OCI-LY1 (cell line): ENCODE results near the gene MICAL2.

Experiments used
- EZH2 ChIP-seq: fragments of 200-600 bp; sonication (generic), shearing (Covaris generic); IDR thresholded peaks from 2 replicates; pipeline ENCODE4 v1.8.0; 2017; ENCODE audit warnings: borderline replicate concordance, mixed run types, mild to moderate bottlenecking, antibody characterized with exemption, low read length, moderate library complexity, mixed read lengths
- TF ChIP-seq, protein P1 (sequence below): fragments of 200-600 bp; sonication (generic), shearing (Covaris generic); IDR thresholded peaks from 2 replicates; pipeline ENCODE4 v1.5.1; 2017; ENCODE audit warnings: mild to moderate bottlenecking, antibody characterized with exemption, low read length, moderate library complexity, mixed read lengths

DNA sequence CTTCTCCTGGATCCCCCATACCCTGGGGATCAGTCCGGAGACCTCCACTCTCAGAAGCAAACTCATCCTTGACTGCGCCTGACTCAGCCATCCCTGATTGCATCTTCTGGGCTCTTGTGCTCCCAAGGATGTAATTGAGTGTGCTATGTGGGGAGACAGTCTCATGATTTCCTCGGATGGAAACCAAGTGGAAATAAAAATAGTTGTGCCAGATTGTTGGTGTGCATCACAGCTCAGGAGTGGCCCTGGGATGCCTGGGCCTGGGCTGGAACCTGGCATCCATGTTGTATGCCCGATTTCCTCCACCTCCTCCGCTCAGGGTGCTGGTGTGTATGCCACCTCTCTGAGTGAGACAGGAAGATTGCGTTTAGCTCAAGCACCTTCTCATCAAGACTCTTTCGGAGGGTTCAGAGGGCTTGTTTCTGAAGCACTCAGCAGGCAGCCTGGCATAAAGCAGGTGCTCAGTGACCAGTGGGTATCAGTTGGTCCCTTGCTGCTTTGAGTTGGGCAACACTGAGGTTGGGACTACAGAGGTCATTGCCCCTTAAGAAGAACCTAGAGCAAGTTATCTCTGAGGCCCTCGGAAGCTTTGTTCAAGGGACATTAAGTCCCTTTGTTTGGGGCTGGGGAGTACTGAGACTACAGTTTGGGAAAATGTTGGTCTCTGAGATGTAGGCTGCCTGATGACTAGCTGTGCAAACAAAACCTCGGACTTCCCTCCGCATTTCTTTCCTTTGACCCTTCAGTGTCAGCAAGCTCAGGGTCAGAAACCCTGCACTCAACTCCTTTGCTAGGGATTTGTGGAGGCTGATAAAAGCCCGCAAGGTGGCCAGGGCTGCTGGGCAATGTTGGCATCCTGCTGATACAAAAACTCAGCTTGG is 24.8 kb upstream of the MICAL2 start:
- TF ChIP-seq, protein P1, sequence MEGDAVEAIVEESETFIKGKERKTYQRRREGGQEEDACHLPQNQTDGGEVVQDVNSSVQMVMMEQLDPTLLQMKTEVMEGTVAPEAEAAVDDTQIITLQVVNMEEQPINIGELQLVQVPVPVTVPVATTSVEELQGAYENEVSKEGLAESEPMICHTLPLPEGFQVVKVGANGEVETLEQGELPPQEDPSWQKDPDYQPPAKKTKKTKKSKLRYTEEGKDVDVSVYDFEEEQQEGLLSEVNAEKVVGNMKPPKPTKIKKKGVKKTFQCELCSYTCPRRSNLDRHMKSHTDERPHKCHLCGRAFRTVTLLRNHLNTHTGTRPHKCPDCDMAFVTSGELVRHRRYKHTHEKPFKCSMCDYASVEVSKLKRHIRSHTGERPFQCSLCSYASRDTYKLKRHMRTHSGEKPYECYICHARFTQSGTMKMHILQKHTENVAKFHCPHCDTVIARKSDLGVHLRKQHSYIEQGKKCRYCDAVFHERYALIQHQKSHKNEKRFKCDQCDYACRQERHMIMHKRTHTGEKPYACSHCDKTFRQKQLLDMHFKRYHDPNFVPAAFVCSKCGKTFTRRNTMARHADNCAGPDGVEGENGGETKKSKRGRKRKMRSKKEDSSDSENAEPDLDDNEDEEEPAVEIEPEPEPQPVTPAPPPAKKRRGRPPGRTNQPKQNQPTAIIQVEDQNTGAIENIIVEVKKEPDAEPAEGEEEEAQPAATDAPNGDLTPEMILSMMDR: no peak
- no peak for TF ChIP-seq EZH2
